Fibroblast of skin of left biceps (primary cell): ENCODE measurements around the gene CTNNBL1.

Experiments used
- DNase-seq, 2 experiments: peaks; one replicate each; pipeline ENCODE4 v3.0.0-alpha.2; 2013; ENCODE audit warnings: low read depth in 2 of 2

The CTNNBL1 gene

DNA sequence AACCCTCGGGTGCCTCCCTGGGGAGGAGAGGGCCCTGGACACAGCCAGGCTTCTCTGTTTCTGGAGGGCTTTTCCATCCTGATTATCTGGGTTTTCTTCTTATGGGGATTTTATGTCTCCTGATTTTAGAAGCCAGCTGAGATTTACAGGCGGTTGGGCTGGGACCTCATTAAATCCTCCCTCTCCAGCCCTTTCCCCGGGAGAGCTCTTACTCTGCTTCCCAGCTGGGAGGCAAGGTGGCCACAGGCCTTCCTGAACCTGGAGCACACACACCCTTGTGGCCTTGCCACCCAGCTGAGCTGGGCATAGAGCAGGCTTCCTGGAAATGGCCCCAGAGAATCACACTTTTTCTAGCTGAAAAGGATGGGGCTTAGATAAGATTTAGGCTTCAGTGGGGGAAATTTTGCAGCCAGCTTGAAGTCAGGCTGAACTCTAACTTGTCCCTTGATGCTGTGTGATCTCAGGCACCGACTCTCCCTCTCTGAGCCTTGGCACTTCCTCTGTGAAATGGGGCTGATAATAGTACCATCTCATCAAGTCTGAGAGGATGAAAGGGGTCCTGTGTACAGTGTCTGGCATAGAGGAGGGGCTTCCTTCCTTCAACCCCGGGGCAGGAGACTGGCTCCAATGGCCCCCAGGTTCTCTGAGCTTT, 225.7 kb downstream of the CTNNBL1 start:
- DNase-seq = no peak

DNA sequence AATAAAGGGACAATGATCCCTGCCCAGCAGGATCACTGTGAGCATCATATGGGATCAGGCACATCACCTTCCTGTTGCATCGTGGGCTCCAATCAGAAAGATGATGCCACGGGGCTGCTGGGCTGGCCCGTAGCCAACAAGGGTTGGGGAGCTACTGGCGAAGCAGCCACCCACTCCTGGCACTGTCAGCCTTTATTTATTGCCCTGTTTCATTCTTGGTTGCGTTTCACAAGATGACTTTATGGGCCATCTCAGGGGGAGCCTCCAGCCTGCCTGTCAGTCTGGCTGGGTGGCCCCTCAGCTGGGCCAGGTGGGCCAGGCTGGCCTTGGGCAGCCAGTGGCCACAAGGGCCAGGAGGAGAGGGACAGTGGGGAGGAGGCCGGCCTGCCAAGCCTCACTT, 226.4 kb downstream of the CTNNBL1 start:
- DNase-seq = no peak

DNA sequence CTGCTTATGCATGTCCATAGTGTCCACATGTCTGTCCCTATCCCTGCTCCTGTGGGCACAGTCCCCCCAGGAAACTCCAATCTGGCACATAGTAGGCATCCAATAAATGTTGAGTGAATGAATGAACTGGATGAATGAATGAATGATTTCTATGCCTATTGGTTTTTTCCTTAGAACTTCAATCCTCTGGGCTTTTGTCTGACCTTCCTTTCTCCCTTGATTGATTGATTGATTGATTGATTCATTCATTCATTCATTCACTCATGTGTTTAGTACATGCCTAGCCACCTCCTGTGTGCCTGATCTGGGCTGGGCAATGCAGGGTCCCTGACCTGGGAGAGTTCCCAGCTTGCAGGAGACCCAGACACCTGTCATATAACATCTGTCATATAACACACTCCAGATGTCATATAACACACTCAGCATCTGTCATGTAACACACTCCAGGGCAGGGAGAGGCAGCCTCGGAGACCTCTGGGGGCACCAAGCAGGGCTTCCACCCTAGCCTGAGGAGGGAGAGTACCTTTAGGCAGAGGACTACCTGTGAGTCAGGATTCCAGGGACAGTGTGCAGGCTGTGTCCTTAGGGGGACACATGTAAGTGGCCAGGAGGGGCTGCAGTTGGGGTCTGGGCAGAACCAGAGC, 227.0 kb downstream of the CTNNBL1 start:
- no peak for DNase-seq

DNA sequence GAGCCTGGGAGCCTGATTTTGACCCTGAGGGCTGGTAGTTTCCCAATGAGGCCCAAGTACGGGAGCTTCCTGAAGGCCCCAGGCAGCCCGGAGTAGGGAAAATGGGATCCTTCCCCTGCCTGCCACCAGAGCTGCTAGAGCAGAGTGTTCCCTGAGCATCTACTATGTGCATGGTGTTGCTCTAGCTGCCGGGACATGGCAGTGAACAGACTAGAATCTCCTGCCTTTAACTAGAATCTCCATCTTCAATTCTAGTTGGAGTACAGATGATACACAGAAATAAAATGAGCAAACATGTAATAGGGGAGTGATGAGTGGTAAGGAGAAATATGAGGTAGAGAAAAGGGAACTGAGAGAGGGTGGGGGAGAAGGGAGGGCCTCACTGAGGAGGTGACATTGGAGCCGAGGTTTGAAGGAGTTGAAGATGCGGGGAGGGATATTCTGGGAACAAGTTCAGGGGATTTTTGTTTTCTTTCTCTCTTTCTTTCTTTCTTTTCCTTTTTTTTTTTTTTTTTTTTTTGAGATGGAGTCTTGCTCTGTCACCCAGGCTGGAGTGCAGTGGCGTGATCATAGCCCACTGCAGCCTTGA, 227.6 kb downstream of the CTNNBL1 start:
- DNase-seq = no peak
